A673 (cell line): Measurements from ENCODE around the gene TFG. TPM values are rescaled to one million over a fixed set of nuclear protein-coding genes. Genes with fewer than 3 reads are reported as not detected.

Experiments used
- BruUV-seq: library from RNA; stranded (reverse); fragments of 400-500 nt; replicated peaks from 2 replicates; lab custom pipeline; 2021; lab: Mats Ljungman, UMichigan
- CTCF ChIA-PET: fragments of 300-600 bp; sonication (Branson Sonifier 250); formaldehyde crosslinking; loops from one replicate; lab custom pipeline; 2022; ENCODE audit warnings: antibody characterized with exemption; lab: Charles Lee
- POLR2A ChIA-PET: fragments of 300-600 bp; sonication (Branson Sonifier 250); formaldehyde crosslinking; loops from one replicate; lab custom pipeline; 2022; ENCODE audit warnings: antibody characterized with exemption; ENCODE audit not compliant: low non-redundant PET; lab: Charles Lee
- DNase-seq: peaks from one replicate; pipeline ENCODE4 v3.0.0-alpha.2; 2015; ENCODE audit warnings: low spot score
- H3K27ac ChIP-seq: fragments of 200-600 bp; sonication (generic); 2 replicates; pipeline ENCODE4 v1.5.1; 2016; ENCODE audit warnings: mixed run types, low read depth, mild to moderate bottlenecking, mixed read lengths, antibody characterized with exemption, low read length; ENCODE audit not compliant: poor library complexity, severe bottlenecking
- H3K27me3 ChIP-seq: fragments of 200-600 bp; sonication (generic); replicated peaks from 2 replicates; pipeline ENCODE4 v1.6.1; 2017; ENCODE audit warnings: mixed run types, low read depth, mild to moderate bottlenecking, mixed read lengths, antibody characterized with exemption, low read length; ENCODE audit not compliant: insufficient read depth, poor library complexity
- H3K36me3 ChIP-seq: fragments of 200-600 bp; sonication (generic); 2 replicates; pipeline ENCODE4 v1.6.1; 2016; ENCODE audit warnings: mixed run types, mild to moderate bottlenecking, mixed read lengths, antibody characterized with exemption, low read length; ENCODE audit not compliant: insufficient read depth, poor library complexity, severe bottlenecking
- H3K4me1 ChIP-seq: fragments of 200-600 bp; sonication (generic); 2 replicates; pipeline ENCODE4 v1.6.1; 2017; ENCODE audit warnings: mixed run types, mild to moderate bottlenecking, mixed read lengths, antibody characterized with exemption, low read length; ENCODE audit not compliant: insufficient read depth, poor library complexity, severe bottlenecking
- H3K4me3 ChIP-seq: fragments of 200-600 bp; sonication (generic); 2 replicates; pipeline ENCODE4 v1.5.1; 2016; ENCODE audit warnings: low read depth, mixed run types, mild to moderate bottlenecking, mixed read lengths, low read length; ENCODE audit not compliant: poor library complexity, severe bottlenecking
- H3K9me3 ChIP-seq: fragments of 200-600 bp; sonication (generic); 2 replicates; pipeline ENCODE4 v1.6.1; 2016; ENCODE audit warnings: mixed run types, low read depth, mild to moderate bottlenecking, mixed read lengths, antibody characterized with exemption, low read length; ENCODE audit not compliant: poor library complexity, severe bottlenecking
- CTCF ChIP-seq: fragments of 300-800, 200-600 bp; sonication (generic); conservative IDR thresholded peaks from 2 replicates; pipeline ENCODE4 v1.5.1; 2017; ENCODE audit warnings: low read depth, mild to moderate bottlenecking, antibody characterized with exemption, low read length, moderate library complexity, mixed read lengths
- EZH2 ChIP-seq: fragments of 200-600 bp; sonication (generic); IDR thresholded peaks from 2 replicates; pipeline ENCODE4 v1.6.1; 2017; ENCODE audit warnings: borderline replicate concordance, low read depth, mild to moderate bottlenecking, mixed read lengths, antibody characterized with exemption, low read length; ENCODE audit not compliant: poor library complexity, severe bottlenecking
- intact Hi-C: fragments of 100-400 bp; cut with micrococcal nuclease; formaldehyde crosslinking; loops from one replicate; pipeline ENCODE4 v1.10.0; 2022; ENCODE audit not compliant: unreplicated experiment
- total RNA-seq: library from RNA; stranded (reverse); gene quantifications from 2 replicates; pipeline ENCODE4 v1.2.3, GENCODE V29; 2021

The TFG gene
- total RNA-seq, 1 experiment from 2014 or later: 157 TPM

DNA sequence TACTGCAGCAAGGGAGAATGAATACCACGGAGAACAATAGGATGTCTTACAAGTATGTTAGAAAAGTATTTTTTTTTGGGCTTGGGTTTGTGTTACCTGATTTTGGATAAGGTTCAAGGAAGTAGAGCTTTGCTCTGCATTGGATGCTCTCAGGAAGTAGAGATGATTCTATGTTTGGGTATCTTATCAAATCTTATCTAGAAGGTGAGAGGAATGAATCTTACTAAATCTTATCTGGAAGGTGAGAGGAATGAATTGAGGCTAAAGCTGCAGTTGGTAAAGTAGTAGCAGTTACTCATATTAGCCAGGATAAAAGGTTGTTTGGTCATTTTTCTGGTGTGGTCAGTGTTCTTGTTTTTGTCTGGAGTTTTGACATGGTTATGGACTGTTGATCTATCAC, 17.4 kb downstream of the TFG start:
- BruUV-seq: no TSS peak
- ChIA-PET POLR2A (no interaction called here), CTCF (no interaction called here)
- intact Hi-C loops: loop anchor here (5.0 kb wide), 1 partner anchor 124 kb away; no protein-coding TSS in a partner anchor
- H3K9me3 ChIP-seq: no peaks in the 10 kb centered on the region
- peaks cover 74% of the 10 kb centered on the region for H3K36me3 ChIP-seq
- no peak for DNase-seq
- H3K27ac ChIP-seq: no peak overlapping the region
- H3K4me3 ChIP-seq: no peak overlapping the region
- H3K4me1 ChIP-seq: no peaks in the 10 kb centered on the region
- no peaks in the 10 kb centered on the region for H3K27me3 ChIP-seq
- TF ChIP-seq CTCF: no peak
- no peak for TF ChIP-seq EZH2

GRCh38 chr3:100730524-100730923, 21.2 kb downstream of the TFG start:
- POLR2A ChIA-PET: no interaction called here

GRCh38 chr3:100732435-100732834, 23.1 kb downstream of the TFG start:
- no peak overlapping the region for H3K4me3 ChIP-seq
- no peak for DNase-seq
- H3K36me3 ChIP-seq: peaks cover 91% of the 10 kb centered on the region
- no peaks in the 10 kb centered on the region for H3K27me3 ChIP-seq
- BruUV-seq: no TSS peak
- ChIA-PET CTCF (no interaction called here), POLR2A (no interaction called here)
- H3K9me3 ChIP-seq: no peaks in the 10 kb centered on the region
- no peaks in the 10 kb centered on the region for H3K4me1 ChIP-seq
- no peak overlapping the region for H3K27ac ChIP-seq
- intact Hi-C loops: loop anchor here (10.0 kb wide), 1 partner anchor 268 kb away; no protein-coding TSS in a partner anchor
- TF ChIP-seq CTCF (no peak), EZH2 (no peak)

More at GRCh38 chr3:100730524-100730923, 21.2 kb downstream of the TFG start:
- H3K4me1 ChIP-seq: no peaks in the 10 kb centered on the region
- peaks cover 86% of the 10 kb centered on the region for H3K36me3 ChIP-seq
- DNase-seq: no peak
- no TSS peak for BruUV-seq
- no peaks in the 10 kb centered on the region for H3K27me3 ChIP-seq
- no peak overlapping the region for H3K27ac ChIP-seq
- intact Hi-C loops: loop anchor here (10.0 kb wide), 1 partner anchor 266 kb away; no protein-coding TSS in a partner anchor
- H3K9me3 ChIP-seq: no peaks in the 10 kb centered on the region
- no peak overlapping the region for H3K4me3 ChIP-seq
- TF ChIP-seq CTCF (no peak), EZH2 (no peak)
- CTCF ChIA-PET: no interaction called here
